Type B pancreatic cell (in vitro differentiated cells): ENCODE measurements around the gene AIG1. TPM values are rescaled to one million over a fixed set of nuclear protein-coding genes. Genes with fewer than 3 reads are reported as not detected.

ENCODE experiments used
- DNase-seq: peaks from one replicate; pipeline ENCODE4 v3.0.0; 2021; ENCODE audit warnings: mixed read lengths; ENCODE audit not compliant: unreplicated experiment; ENCODE audit errors: extremely low spot score
- H3K27ac Mint-ChIP-seq: 2 replicates; pipeline ENCODE4 v1.8.0; 2021; ENCODE audit warnings: mild to moderate bottlenecking, mixed read lengths
- H3K27me3 Mint-ChIP-seq: 2 replicates; pipeline ENCODE4 v1.8.0; 2021; ENCODE audit warnings: mixed read lengths
- H3K36me3 Mint-ChIP-seq: 2 replicates; pipeline ENCODE4 v1.8.0; 2021; ENCODE audit warnings: mixed read lengths
- H3K4me1 Mint-ChIP-seq: one replicate; pipeline ENCODE4 v1.8.0; 2021; ENCODE audit warnings: mixed read lengths; ENCODE audit not compliant: unreplicated experiment
- H3K4me3 Mint-ChIP-seq: 2 replicates; pipeline ENCODE4 v1.8.0; 2021; ENCODE audit warnings: mild to moderate bottlenecking, mixed read lengths
- H3K9me3 Mint-ChIP-seq: 2 replicates; pipeline ENCODE4 v1.8.0; 2021; ENCODE audit warnings: mixed read lengths
- CTCF ChIP-seq: fragments of 200-600 bp; sonication (generic); conservative IDR thresholded peaks from 2 replicates; pipeline ENCODE4 v1.5.0; 2021; ENCODE audit warnings: antibody characterized with exemption, mild to moderate bottlenecking
- total RNA-seq: library from RNA; stranded (reverse); gene quantifications from 2 replicates; pipeline ENCODE4 v1.2.1, GENCODE V29; 2021; ENCODE audit warnings: low replicate concordance

Gene AIG1
- total RNA-seq, 1 donor from 2014 or later = 34.3 TPM

GRCh38 chr6:143160015-143160414 is 99.3 kb downstream of the AIG1 start:
- Mint-ChIP-seq H3K9me3 (no peaks in the 10 kb centered on the region), H3K27ac (peak overlapping the region; percentile 25), H3K4me1 (peaks cover 8% of the 10 kb centered on the region), H3K27me3 (no peaks in the 10 kb centered on the region), H3K4me3 (no peak overlapping the region), H3K36me3 (peaks cover 4% of the 10 kb centered on the region)
- no peak for DNase-seq
- no peak for TF ChIP-seq CTCF

- DNase-seq = no peak
- Mint-ChIP-seq H3K9me3 (no peaks in the 10 kb centered on the region), H3K36me3 (peaks cover 4% of the 10 kb centered on the region), H3K4me1 (peaks cover 8% of the 10 kb centered on the region), H3K27me3 (no peaks in the 10 kb centered on the region), H3K27ac (peak overlapping the region; percentile 25), H3K4me3 (no peak overlapping the region)
- no peak for TF ChIP-seq CTCF
Observed at GRCh38 chr6:143160439-143161220, 99.9 kb downstream of the AIG1 start.

GRCh38 chr6:143163621-143164020 is 102.9 kb downstream of the AIG1 start:
- Mint-ChIP-seq H3K36me3 (peaks cover 8% of the 10 kb centered on the region), H3K9me3 (no peaks in the 10 kb centered on the region), H3K4me1 (peaks cover 8% of the 10 kb centered on the region), H3K27me3 (no peaks in the 10 kb centered on the region), H3K4me3 (no peak overlapping the region), H3K27ac (no peak overlapping the region)
- no peak for DNase-seq
- no peak for TF ChIP-seq CTCF

GRCh38 chr6:143164565-143165105 is 103.9 kb downstream of the AIG1 start:
- Mint-ChIP-seq H3K9me3 (no peaks in the 10 kb centered on the region), H3K27me3 (no peaks in the 10 kb centered on the region), H3K27ac (peak overlapping the region; percentile 74), H3K4me3 (peak overlapping the region; percentile 62), H3K4me1 (peaks cover 8% of the 10 kb centered on the region), H3K36me3 (peaks cover 13% of the 10 kb centered on the region)
- no peak for DNase-seq
- TF ChIP-seq CTCF = no peak

GRCh38 chr6:143165315-143165855 is 104.7 kb downstream of the AIG1 start:
- no peak overlapping the region for H3K4me3 Mint-ChIP-seq
- TF ChIP-seq CTCF = no peak
- H3K36me3 Mint-ChIP-seq = peaks cover 13% of the 10 kb centered on the region
- peaks cover 8% of the 10 kb centered on the region for H3K4me1 Mint-ChIP-seq
- no peaks in the 10 kb centered on the region for H3K27me3 Mint-ChIP-seq
- no peaks in the 10 kb centered on the region for H3K9me3 Mint-ChIP-seq
- no peak overlapping the region for H3K27ac Mint-ChIP-seq
- no peak for DNase-seq
